Measurements from ENCODE around the gene KCNG2. TPM values are rescaled to one million over a fixed set of nuclear protein-coding genes. Genes with fewer than 3 reads are reported as not detected.

Gene KCNG2
- total and polyA plus RNA-seq, 2 of the 4 experiments (the other 2 are of a cell fraction) = not detected

DNA sequence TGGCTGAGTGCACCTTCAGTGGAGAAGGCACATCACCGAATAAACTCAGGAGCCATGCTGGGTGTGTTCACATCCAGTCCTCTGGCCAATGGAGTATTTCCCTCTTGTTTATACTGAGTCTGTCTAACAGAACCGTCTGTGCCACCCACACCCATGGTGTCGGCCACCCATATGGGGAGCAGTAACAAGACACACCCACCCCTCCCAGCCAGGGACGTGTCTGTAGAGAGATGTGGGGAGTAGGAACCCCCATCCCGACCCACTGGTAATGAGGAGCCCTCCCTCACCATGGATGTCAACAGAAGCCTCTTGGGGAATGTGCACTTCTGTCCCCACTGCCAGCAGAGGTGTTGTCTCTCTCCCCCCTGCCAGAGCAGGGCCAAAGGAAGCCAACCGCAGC, 37.1 kb downstream of the KCNG2 start:
- Histone ChIP-seq H3K23ac (ENCODE audit: low read depth, low read length) (no peak overlapping the region), H4K5ac (ENCODE audit: low read depth, low read length) (no peak overlapping the region), H2BK120ac (ENCODE audit: low read depth, low read length) (no peak overlapping the region), H3K36me3 (ENCODE audit: control insufficient read depth, insufficient read depth, low read length) (no peaks in the 10 kb centered on the region), H3K18ac (ENCODE audit: low read depth, low read length) (no peak overlapping the region), H3K4me1 (ENCODE audit: control insufficient read depth, insufficient read depth, low read length) (no peaks in the 10 kb centered on the region), H4K8ac (ENCODE audit: low read depth in 2 of 2, low read length in 2 of 2) (no peak overlapping the region), H3K56ac (ENCODE audit: extremely low read depth, insufficient read depth, low read length) (no peak overlapping the region), H2AK5ac (ENCODE audit: low read depth, low read length) (no peak overlapping the region), H3K9ac (ENCODE audit: low read depth, low read length) (no peak overlapping the region), H3K79me1 (ENCODE audit: low read depth in 1 of 2, low read length in 2 of 2) (no peaks in the 10 kb centered on the region), H3K9me1 (ENCODE audit: insufficient read depth, low read length) (0 out of 2 replicates have a peak, but pooled peaks cover 4% of the 10 kb centered on the region), H2AFZ (replicated peaks; ENCODE audit: low read length, poor library complexity) (no peak overlapping the region), H3K4me3 (ENCODE audit: insufficient read depth, low read depth, low read length) (no peak overlapping the region), H3K9me3 (ENCODE audit: control insufficient read depth, insufficient read depth, low read length) (peaks cover 5% of the 10 kb centered on the region), H3K27me3 (ENCODE audit: control insufficient read depth, insufficient read depth, low read length) (peaks cover 7% of the 10 kb centered on the region; the same call in 1 of the 2 replicates), H3K14ac (replicated peaks; ENCODE audit: low read depth, low read length) (no peak overlapping the region), H4K20me1 (ENCODE audit: insufficient read depth, low read length) (no peaks in the 10 kb centered on the region), H3K4me2 (ENCODE audit: low read depth, low read length) (no peak overlapping the region), H2AK9ac (replicated peaks; ENCODE audit: low read depth, low read length, poor library complexity) (no peak overlapping the region), H4K91ac (ENCODE audit: insufficient read depth, low read depth, low read length) (no peak overlapping the region), H3K4ac (ENCODE audit: low read depth, low read length) (no peak overlapping the region), H2BK20ac (ENCODE audit: low read depth, low read length) (no peak overlapping the region), H2BK5ac (ENCODE audit: low read depth, low read length, poor library complexity, severe bottlenecking) (no peak overlapping the region), H2BK15ac (ENCODE audit: low read depth, low read length) (no peak overlapping the region), H3K27ac (ENCODE audit: insufficient read depth, low read length) (no peak overlapping the region)
- WGBS, 2 experiments (ENCODE audit: extremely low coverage in 2 of 2, insufficient read length in 1 of 2) = no CpG with 5 or more reads among the region's 6 CpGs
- TF ChIP-seq CHD1 (IDR thresholded peaks at IDR 0.05; ENCODE audit: low read depth, low read length) (no peak), SMC3 (IDR thresholded peaks at IDR 0.05; ENCODE audit: low read depth, low read length) (no peak), RAD21 (IDR thresholded peaks at IDR 0.05; ENCODE audit: low read length) (no peak), CEBPB (IDR thresholded peaks at IDR 0.05; ENCODE audit: low read depth, low read length) (no peak), RFX5 (IDR thresholded peaks at IDR 0.05; ENCODE audit: low read depth, low read length) (no peak), RCOR1 (IDR thresholded peaks at IDR 0.05; ENCODE audit: insufficient replicate concordance, low read length) (no peak)
- TF ChIP-seq, protein P1, sequence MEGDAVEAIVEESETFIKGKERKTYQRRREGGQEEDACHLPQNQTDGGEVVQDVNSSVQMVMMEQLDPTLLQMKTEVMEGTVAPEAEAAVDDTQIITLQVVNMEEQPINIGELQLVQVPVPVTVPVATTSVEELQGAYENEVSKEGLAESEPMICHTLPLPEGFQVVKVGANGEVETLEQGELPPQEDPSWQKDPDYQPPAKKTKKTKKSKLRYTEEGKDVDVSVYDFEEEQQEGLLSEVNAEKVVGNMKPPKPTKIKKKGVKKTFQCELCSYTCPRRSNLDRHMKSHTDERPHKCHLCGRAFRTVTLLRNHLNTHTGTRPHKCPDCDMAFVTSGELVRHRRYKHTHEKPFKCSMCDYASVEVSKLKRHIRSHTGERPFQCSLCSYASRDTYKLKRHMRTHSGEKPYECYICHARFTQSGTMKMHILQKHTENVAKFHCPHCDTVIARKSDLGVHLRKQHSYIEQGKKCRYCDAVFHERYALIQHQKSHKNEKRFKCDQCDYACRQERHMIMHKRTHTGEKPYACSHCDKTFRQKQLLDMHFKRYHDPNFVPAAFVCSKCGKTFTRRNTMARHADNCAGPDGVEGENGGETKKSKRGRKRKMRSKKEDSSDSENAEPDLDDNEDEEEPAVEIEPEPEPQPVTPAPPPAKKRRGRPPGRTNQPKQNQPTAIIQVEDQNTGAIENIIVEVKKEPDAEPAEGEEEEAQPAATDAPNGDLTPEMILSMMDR (conservative IDR thresholded peaks at IDR 0.05; ENCODE audit: low read depth, low read length) = no peak
- TF ChIP-seq, protein P2, sequence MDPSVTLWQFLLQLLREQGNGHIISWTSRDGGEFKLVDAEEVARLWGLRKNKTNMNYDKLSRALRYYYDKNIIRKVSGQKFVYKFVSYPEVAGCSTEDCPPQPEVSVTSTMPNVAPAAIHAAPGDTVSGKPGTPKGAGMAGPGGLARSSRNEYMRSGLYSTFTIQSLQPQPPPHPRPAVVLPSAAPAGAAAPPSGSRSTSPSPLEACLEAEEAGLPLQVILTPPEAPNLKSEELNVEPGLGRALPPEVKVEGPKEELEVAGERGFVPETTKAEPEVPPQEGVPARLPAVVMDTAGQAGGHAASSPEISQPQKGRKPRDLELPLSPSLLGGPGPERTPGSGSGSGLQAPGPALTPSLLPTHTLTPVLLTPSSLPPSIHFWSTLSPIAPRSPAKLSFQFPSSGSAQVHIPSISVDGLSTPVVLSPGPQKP (IDR thresholded peaks at IDR 0.05; ENCODE audit: borderline replicate concordance, low read depth, low read length) = no peak
- CTCF ChIA-PET = no interaction called here
- ATAC-seq (ENCODE audit: low read depth) = no peak
- POLR2A ChIA-PET (ENCODE audit: unreplicated experiment) = no interaction called here
- dilution Hi-C loops (cut with HindIII; ENCODE audit: low sequenced_read_pairs, unreplicated experiment) = no loop called here
- BruUV-seq (replicated peaks) = no TSS peak
- in situ Hi-C loops (cut with MboI; ENCODE audit: low sequenced_read_pairs) = no loop called here
- DNase-seq = no peak
- intact Hi-C loops (cut with micrococcal nuclease) = no loop called here

All from IMR-90 (cell line).